KBM-7 (cell line): ENCODE measurements around the gene SPACA4.
A peak's percentile ranks its signal among the peaks of the same experiment; 100 is the strongest.

ENCODE experiments used
- DNase-seq: peaks from one replicate; pipeline ENCODE4 v3.0.0-alpha.2; 2015
- in situ Hi-C: fragments of 300-500 bp; cut with MboI; formaldehyde crosslinking; loops from 2 replicates; pipeline ENCODE4 v1.14.3; 2020; ENCODE audit warnings: low sequenced_read_pairs, low pct_unique_long_range_greater_than_20kb, mixed read lengths

SPACA4 gene

DNA sequence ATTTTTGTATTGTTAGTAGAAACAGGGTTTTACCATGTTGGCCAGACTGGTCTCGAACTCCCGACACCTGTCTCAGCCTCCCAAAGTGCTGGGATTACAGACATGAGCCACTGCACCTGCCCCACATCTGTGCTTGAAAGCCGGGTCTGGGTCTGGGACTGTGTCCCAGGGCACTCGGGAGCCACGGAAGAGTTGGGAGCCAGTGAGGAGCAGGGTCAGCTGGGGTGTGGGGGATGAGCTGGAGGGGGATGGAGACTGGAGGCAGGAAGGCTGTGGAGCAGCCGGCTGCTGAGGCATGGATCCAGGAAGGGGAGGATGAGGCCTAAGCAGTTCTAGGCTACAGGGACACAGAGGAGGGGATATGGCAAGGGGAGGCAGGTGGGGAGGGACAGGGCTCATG, 10.7 kb upstream of the SPACA4 start:
- no peak for DNase-seq
- in situ Hi-C loops = loop anchor here (25.0 kb wide), 1 partner anchor 259 kb away; the partner anchor contains the start of gene EMP3

DNA sequence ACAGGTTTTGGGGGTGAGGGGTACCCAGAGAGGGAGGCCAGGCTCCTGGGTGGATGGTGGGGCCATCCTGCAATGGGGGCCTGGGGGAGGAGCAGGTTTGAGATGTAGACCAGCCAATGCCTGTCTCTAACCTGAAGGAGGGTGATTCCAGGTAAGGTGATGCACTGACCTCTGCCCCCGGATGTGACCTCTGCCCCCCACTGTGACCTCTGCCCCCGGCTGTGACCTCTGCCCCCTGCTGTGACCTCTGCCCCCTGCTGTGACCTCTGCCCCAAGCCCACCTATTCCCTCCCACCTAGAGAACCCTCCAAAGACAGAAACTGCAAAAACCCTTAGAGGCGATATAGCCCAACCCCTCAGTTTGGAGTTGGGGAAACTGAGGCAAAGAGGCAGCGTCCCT, 10.3 kb upstream of the SPACA4 start:
- no peak for DNase-seq
- in situ Hi-C loops = loop anchor here (25.0 kb wide), 1 partner anchor 259 kb away; the partner anchor contains the start of gene EMP3

- DNase-seq = no peak
- in situ Hi-C loops = loop anchor here (25.0 kb wide), 1 partner anchor 260 kb away; the partner anchor contains the start of gene EMP3
Observed at GRCh38 chr19:48596679-48597465, 9.7 kb upstream of the SPACA4 start.

DNA sequence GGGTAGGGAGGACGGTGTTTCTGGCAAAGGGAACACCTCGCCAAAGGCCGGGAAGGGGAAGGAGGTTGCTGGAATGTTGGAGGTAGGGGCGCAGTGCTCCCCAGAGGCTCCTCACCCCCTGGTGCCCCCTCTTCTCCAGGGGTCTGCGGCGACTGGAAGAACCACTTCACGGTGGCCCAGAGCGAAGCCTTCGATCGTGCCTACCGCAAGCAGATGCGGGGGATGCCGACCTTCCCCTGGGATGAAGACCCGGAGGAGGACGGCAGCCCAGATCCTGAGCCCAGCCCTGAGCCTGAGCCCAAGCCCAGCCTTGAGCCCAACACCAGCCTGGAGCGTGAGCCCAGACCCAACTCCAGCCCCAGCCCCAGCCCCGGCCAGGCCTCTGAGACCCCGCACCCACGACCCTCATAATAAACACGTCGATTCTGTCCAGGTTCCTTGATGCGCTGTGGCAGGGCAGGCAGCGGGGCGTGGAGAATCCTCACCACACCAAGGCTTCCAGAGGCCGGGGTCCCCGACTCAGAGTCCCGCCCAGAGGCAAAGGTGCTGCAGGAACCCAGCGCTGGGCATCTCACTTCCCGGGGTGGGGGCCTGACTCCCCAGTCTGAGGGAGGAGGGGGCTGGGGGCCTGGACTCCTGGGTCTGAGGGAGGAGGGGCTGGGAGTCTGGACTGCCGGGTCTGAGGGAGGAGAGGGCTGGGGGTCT, 7.4 kb upstream of the SPACA4 start:
- in situ Hi-C loops = loop anchor here (25.0 kb wide), 1 partner anchor 262 kb away; the partner anchor contains the start of gene EMP3

GRCh38 chr19:48600679-48601417, 5.7 kb upstream of the SPACA4 start:
- in situ Hi-C loops = no loop called here
- no peak for DNase-seq

More for the DNA sequence above, 7.4 kb upstream of the SPACA4 start:
- no peak for DNase-seq

DNA sequence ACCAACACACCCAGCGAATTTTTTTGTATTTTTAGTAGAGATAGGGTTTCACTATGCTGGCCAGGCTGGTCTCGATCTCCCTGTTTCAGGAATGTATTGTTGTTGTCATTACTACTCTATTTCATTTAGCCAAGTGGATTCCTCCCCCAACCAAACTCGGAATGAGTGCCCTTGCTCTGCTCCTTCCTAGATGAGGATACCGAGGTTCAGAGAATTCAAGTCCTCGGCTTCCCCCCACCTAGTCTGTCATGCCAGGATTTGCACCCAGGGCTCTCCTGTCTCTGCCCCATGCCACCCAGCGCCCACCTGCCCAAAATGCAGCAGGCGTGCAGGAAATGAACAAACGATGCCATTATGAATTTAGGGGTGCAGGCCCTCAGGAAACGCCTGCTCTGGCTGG, 3.5 kb upstream of the SPACA4 start:
- in situ Hi-C loops = no loop called here
- no peak for DNase-seq

- in situ Hi-C loops = no loop called here
- DNase-seq = no peak
Observed at GRCh38 chr19:48603449-48603848, 3.1 kb upstream of the SPACA4 start.

DNA sequence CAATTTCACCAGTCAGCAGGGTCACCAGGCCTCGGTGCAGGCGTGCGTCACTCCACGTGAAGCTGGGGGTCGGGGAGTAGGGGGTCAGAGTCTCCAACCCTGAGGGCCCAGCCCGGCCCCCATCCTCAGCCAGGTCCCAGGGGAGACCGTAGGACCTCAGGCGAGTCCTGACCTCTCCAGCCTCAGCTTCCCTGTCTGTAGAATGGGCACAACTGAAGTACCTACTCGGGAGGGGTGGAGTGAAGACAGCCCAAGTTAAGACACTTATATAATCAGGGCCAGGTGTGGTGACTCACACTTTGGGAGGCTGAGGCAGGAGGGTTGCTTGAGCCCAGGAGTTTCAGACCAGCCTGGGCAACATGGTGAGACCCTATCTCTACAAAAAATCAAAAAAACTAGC, 2.7 kb upstream of the SPACA4 start:
- in situ Hi-C loops = no loop called here
- DNase-seq = no peak

DNA sequence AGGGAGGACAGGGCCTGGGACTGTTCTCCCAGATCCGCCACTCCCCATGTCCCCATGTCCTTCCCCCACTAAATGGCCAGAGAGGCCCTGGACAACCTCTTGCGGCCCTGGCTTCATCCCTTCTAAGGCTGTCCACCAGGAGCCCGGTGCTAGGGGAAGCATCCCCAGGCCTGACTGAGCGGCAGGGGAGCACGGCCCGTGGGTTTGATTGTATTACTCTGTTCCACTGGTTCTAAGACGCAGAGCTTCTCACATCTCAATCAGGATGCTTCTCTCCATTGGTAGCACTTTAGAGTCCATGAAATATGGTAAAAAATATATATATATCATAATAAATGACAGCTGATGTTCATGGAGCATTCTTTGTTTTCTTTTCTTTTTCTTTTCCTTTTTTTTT, 815 bp downstream of the SPACA4 start:
- DNase-seq = no peak
- in situ Hi-C loops = no loop called here

GRCh38 chr19:48608798-48609263, 2.3 kb downstream of the SPACA4 start:
- DNase-seq = peak; percentile 83
- in situ Hi-C loops = no loop called here

GRCh38 chr19:48609571-48610108, 3.1 kb downstream of the SPACA4 start:
- no peak for DNase-seq
- in situ Hi-C loops = no loop called here

- in situ Hi-C loops = no loop called here
- no peak for DNase-seq
Observed at GRCh38 chr19:48611872-48612271, 5.3 kb downstream of the SPACA4 start.

- in situ Hi-C loops = no loop called here
- peak; percentile 21 for DNase-seq
Observed at GRCh38 chr19:48613024-48613851, 6.7 kb downstream of the SPACA4 start.

DNA sequence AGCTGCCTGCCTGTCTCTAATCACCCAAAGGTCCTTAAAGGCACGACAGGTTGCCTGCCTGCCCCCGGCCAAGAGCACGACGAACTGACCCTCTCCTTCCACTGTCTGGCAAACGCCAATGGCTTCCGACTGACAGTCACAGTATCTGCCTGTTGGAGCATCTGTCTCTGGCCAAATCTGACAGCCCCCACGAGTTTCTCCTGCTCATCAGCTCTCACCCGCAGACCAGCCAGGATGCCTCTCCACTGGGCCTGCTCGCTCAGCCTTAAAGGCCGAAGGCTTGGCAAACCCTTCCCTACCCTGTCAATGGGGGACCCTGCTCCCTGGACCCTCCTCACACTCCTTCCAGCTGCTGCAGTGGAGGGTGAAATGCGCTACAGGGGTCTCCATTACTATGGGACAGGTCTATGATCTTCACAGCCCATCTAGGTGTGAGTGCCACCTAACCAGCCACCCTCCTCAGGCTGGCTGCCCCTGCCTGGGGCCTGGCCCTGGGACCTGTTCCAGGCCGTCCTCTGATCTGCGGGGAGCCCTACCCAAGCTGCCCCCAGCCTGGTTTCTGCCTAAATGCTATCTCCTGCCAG, 7.4 kb downstream of the SPACA4 start:
- DNase-seq = peak; percentile 41
- in situ Hi-C loops = no loop called here

DNA sequence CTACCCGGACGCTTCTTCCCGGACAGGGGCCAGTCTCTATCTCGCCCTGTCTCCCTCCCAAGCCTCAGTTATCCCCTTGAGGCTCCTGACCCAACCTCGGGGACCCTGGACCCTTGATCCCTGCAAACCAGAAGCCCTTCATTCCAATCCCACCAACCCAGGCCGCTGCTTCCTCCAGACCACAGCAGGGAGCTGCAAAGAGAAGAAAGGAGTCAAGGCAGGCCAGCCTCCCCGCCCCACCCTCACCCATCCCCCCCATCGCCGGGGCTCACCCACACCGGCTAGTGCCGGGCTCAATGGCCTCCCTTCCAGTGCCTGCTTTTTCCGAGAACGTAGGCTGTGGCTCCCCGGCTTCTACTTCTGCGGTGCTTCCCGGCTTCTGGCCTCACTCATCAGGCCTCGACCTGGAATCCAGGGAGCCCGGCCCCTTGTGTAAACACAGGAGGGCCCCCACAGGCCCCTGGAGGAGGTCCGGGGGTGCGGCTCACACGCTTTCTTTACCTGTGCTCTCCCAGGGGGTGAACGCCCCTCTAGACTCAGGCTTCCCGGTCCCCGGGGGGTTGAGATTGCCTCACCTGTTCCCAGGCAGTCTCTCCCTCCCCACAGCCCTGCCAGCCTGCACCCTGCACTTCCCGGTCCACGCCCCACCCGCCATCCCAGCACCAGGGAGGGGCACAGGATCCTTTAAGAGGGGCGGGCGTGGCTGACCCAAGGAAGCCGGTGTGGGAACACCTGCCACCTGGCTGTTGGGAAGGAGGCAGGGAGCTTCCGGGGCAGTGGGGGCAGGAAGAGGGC, 8.1 kb downstream of the SPACA4 start, which contains the start of gene FAM83E:
Gene FAM83E, minus strand, starts transcription at position 641 of the 795 bp plus-strand sequence. CDS start 1,704 bp downstream, outside the sequence.
- no peak for DNase-seq
- in situ Hi-C loops = no loop called here

GRCh38 chr19:48615231-48616040, 8.9 kb downstream of the SPACA4 start:
- no peak for DNase-seq
- in situ Hi-C loops = no loop called here

DNA sequence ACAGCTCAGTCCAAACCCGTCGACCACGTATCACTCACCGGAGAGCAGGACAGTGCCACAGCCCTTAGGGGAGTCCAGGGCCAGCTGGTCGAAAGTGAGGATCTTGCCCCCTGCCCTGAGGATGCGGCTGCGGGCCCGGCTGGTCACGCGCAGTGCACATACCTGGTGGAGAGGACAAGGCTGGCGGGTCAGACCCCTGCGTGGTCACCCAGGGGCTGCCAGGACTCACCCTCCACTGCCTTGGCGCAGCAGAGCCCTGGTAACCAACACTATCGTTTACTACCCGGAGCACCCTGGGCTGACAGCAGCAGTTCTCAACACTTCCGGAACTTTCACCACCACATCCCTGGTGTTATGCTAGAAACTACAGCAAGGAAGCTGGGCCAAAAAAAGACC, 9.5 kb downstream of the SPACA4 start:
- in situ Hi-C loops = no loop called here

More for the DNA sequence above, 9.5 kb downstream of the SPACA4 start:
- DNase-seq = no peak
